Tibial nerve (tissue), 4 donors: Measurements from ENCODE around the gene SLAMF8.

Experiments used
- CTCF ChIP-seq, 5 experiments: fragments of 200-600 bp in 3 of 5; fragments of 450-650 bp in 2 of 5; sonication (generic) in 3 of 5; IDR thresholded peaks; one replicate each; pipeline ENCODE4 v1.5.1; 2016 to 2019; ENCODE audit warnings: antibody characterized with exemption in 5 of 5, mild to moderate bottlenecking in 3 of 5, moderate library complexity in 2 of 5
- EP300 ChIP-seq, 2 donors: sonication (generic); formaldehyde crosslinking; IDR thresholded peaks; one replicate each; pipeline ENCODE4 v1.6.1; 2017; ENCODE audit warnings: antibody characterized with exemption in 2 of 2, mild to moderate bottlenecking in 1 of 2
- POLR2A ChIP-seq, 2 donors: fragments of 450-650 bp; IDR thresholded peaks; one replicate each; pipeline ENCODE4 v1.6.1; 2017; ENCODE audit warnings: antibody characterized with exemption in 2 of 2, mild to moderate bottlenecking in 2 of 2, moderate library complexity in 2 of 2

GRCh38 chr1:159859767-159860322, 33.2 kb downstream of the SLAMF8 start:
- no peak for TF ChIP-seq CTCF (IDR thresholded peaks at IDR 0.05)
- TF ChIP-seq POLR2A (IDR thresholded peaks at IDR 0.05) = no peak
- no peak for TF ChIP-seq EP300 (IDR thresholded peaks at IDR 0.05)
